ENCODE results near the gene MAOB.
"Not testable (repeated sequence)": the region's sequence is repeated elsewhere in the genome, so short reads cannot be mapped to it uniquely, and the experiment has no call there.

The MAOB gene

GRCh38 chrX:43882294-43882681, at the start of gene MAOB:
MAOB (minus strand) TSS chrX:43882450; CDS start chrX:43882299, 151 bp downstream.
- no peak within 1 kb of the TSS for H3K27ac ChIP-seq
- TF ChIP-seq ZFX (IDR thresholded peaks at IDR 0.05; ENCODE audit: borderline replicate concordance): no peak

GRCh38 chrX:43922032-43922431, 39.8 kb upstream of the MAOB start:
- not testable (repeated sequence) for H3K27ac ChIP-seq

- not testable (repeated sequence) for H3K27ac ChIP-seq
These were observed 28.5 kb upstream of the MAOB start for GRCh38 chrX:43910772-43911171.

- TF ChIP-seq CTCF (IDR thresholded peaks at IDR 0.05) (no peak), ZFX (IDR thresholded peaks at IDR 0.05; ENCODE audit: borderline replicate concordance) (no peak)
- no peak overlapping the region for H3K27ac ChIP-seq
These were observed 27.8 kb upstream of the MAOB start for GRCh38 chrX:43910012-43910411.

- no peak overlapping the region for H3K27ac ChIP-seq
- TF ChIP-seq ZFX (IDR thresholded peaks at IDR 0.05; ENCODE audit: borderline replicate concordance) (no peak), CTCF (IDR thresholded peaks at IDR 0.05) (no peak)
These were observed 26.9 kb upstream of the MAOB start for GRCh38 chrX:43909141-43909540.

- TF ChIP-seq ZFX (IDR thresholded peaks at IDR 0.05; ENCODE audit: borderline replicate concordance) (no peak), CTCF (IDR thresholded peaks at IDR 0.05) (no peak)
- H3K27ac ChIP-seq: no peak overlapping the region
These were observed 17.9 kb upstream of the MAOB start for GRCh38 chrX:43899878-43900815.

- H3K27ac ChIP-seq: no peak overlapping the region
These were observed 16.3 kb upstream of the MAOB start for GRCh38 chrX:43898406-43899035.

GRCh38 chrX:43897290-43897689, 15.0 kb upstream of the MAOB start:
- H3K27ac ChIP-seq: no peak overlapping the region
- TF ChIP-seq CTCF (IDR thresholded peaks at IDR 0.05) (no peak), ZFX (IDR thresholded peaks at IDR 0.05; ENCODE audit: borderline replicate concordance) (no peak)

More at GRCh38 chrX:43898406-43899035, 16.3 kb upstream of the MAOB start:
- TF ChIP-seq CTCF (IDR thresholded peaks at IDR 0.05) (no peak), ZFX (IDR thresholded peaks at IDR 0.05; ENCODE audit: borderline replicate concordance) (no peak)
